Stomach (tissue), 4 donors: Measurements from ENCODE around the gene SERBP1.

Experiments
- CTCF ChIP-seq, 7 experiments: fragments of 450-650 bp in 4 of 7; fragments of 200-600 bp in 3 of 7; sonication (generic) in 3 of 7; IDR thresholded peaks; one replicate each; pipeline ENCODE4 v1.5.1; 2016 to 2019; ENCODE audit warnings: antibody characterized with exemption in 7 of 7, control low read depth in 2 of 7, mild to moderate bottlenecking in 1 of 7
- POLR2A ChIP-seq, 4 donors: fragments of 450-650 bp; IDR thresholded peaks; one replicate each; pipeline ENCODE4 v1.6.1; 2016; ENCODE audit warnings: antibody characterized with exemption in 4 of 4, control low read depth in 2 of 4, mild to moderate bottlenecking in 1 of 4, moderate library complexity in 1 of 4
- POLR2AphosphoS5 ChIP-seq, 3 donors: sonication (generic); formaldehyde crosslinking; IDR thresholded peaks; one replicate each; pipeline ENCODE4 v1.6.1; 2016; ENCODE audit warnings: antibody characterized with exemption in 3 of 3

GRCh38 chr1:67433837-67434236 is 3.6 kb upstream of the SERBP1 start:
- TF ChIP-seq CTCF (IDR thresholded peaks at IDR 0.05) (no peak), POLR2A (IDR thresholded peaks at IDR 0.05) (no peak), POLR2AphosphoS5 (IDR thresholded peaks at IDR 0.05) (no peak)
